GM21367 (cell line): Measurements from ENCODE around the gene TAS1R1.
A peak's percentile ranks its signal among the peaks of the same experiment; 100 is the strongest.
"Not testable (repeated sequence)": the region's sequence is repeated elsewhere in the genome, so short reads cannot be mapped to it uniquely, and the experiment has no call there.

Experiments used
- ATAC-seq: cut with Tn5 transposase; IDR thresholded peaks from one replicate; pipeline ENCODE4 v1.9.1; 2021; ENCODE audit not compliant: unreplicated experiment

Gene TAS1R1

DNA sequence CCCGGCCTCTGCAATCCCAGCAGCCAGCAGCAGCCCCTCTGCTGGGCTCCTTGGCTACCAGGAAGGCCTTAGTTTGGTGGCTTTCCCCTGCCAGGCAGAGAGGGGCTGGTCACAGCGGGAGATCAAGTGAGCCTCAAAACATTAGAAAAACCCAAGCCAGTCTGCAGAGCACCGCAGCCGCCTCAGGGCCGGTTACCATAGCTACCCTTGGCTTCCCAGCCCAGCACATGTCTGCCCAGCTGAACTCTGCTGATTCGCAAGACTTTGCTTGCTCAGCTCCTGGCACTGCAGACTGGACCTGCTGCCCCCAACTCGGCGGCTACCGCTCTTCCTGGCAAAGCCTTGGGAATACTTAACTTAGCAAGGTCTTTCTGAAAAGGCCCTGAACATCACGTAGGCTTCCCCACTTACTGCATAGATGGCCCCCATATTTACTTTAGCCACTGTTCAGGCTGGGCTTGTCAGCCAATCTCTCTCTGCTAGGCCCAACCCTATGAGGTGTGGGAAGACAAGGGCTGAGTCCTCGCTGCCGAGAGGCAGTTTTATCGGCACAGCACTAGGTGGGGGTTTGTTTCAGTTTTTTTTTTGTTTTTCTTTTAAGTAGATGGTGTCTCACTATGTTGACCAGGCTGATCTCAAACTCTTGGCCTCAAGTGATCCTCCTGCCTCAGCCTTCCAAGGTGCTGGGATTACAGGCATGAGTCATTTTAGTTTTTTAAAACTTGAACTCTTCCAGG, 35.0 kb upstream of the TAS1R1 start:
- ATAC-seq, result no peak

DNA sequence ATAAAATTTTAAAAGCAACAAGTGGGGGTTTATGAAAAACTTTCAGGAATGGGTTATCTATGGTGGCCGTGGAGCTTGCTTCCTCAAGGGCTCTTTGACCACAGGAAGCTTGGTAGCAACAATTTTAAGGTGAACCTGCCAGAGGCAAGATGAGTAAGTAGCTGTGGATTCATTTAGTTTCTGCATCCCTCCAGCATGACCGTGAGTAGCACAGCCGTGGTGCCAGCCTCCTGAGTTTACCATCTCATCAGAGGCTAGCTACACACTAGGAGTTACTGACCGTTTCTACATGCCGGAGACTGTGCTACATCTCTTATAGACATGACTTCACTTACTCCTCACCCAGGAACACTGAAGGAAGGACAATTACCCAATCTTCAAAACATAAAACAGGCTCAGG, 33.6 kb upstream of the TAS1R1 start:
- no peak for ATAC-seq

DNA sequence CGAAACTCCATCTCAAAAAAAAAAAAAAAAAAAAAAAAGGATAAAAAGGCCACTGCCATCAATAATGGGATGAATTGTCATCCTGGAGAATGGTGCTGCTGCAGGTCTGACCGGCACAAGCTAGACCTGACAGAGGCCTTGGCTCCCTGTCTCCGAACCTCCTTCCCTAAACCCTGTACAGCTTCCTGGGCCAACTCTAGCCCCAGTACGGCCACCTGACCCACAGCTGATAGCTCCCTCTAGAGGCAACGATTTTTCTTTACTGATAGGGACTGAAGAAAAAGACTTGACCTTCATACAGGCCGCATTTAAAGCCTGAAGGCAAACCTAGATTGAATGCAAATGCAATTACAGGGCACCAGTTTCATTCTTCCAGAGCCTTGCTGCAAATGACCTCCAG, 31.5 kb upstream of the TAS1R1 start:
- no peak for ATAC-seq

- no peak for ATAC-seq
These were observed 28.8 kb upstream of the TAS1R1 start for GRCh38 chr1:6526316-6526715.

GRCh38 chr1:6528492-6528891, 26.6 kb upstream of the TAS1R1 start:
- no peak for ATAC-seq

DNA sequence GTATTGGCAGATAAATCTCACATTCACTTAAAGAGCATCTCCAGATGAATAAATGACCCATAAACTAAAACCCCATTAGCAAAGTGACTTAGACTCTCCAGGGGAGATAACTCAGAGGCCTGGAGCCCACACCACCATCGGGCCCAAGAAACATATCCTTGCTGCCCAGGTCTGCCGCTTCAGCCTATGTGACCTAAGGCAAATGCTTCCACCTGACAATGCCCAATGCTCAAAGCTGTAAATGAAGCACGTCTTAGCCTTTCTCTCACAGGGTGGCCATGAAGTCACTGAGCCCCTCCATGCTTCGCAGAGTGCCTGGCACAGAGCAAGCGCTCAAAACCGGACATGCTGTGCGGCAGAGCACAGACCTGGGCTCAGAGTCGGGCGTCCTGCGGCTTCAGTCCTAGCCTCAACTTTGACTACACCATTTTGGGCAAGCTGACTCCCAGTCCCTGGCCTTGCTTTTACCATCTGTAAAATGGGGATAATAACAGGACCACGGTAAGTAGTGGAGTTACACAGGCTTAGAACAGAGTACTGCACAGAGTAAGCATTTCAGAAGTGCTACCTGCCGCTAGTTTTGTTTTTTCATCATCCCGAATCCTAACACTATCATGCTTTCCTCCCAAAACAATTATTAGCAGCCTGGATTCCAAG, 24.5 kb upstream of the TAS1R1 start:
- no peak for ATAC-seq

DNA sequence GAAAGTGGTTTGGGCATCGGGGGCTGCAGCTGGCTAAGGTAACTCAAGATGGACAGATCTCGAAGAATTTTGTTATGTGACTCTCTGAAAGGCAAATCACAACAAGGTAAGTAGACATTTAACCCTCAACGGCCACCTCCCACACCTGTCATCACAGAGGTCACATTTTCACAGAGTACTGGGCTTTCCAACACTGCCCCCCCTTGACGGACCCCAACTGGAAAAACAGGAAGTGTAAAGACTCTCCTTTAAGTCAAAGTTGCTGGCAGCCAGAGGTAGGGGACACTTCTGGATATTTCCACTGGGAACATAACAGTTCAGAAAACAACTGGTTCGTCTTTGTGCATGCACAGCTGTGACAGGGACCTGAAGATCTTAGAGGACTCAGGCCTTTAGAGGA, 23.1 kb upstream of the TAS1R1 start:
- no peak for ATAC-seq

- no peak for ATAC-seq
These were observed 20.8 kb upstream of the TAS1R1 start for GRCh38 chr1:6534248-6534822.

- no peak for ATAC-seq
These were observed 19.9 kb upstream of the TAS1R1 start for GRCh38 chr1:6535214-6535613.

GRCh38 chr1:6536291-6536690, 18.8 kb upstream of the TAS1R1 start:
- no peak for ATAC-seq

DNA sequence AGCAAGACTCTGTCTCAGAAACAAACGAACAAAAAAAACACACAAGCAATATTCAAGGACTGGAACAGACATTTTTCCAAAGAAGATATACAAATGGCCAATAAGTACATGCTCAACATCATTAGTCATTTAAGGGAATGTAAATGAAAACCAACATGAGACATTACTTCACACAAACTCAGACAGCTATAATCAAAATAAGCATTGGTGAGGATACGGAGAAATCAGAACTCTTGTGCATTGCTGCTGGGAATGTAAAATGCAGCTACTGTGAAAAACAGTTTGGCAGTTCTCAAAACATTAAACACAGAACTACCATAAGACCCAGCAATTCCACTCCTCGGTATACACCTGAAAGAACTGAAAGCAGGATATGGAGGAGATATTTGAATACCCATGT, 16.2 kb upstream of the TAS1R1 start:
- ATAC-seq, result no peak

GRCh38 chr1:6544831-6545230, 10.3 kb upstream of the TAS1R1 start:
- ATAC-seq, result no peak

- no peak for ATAC-seq
These were observed 9.6 kb upstream of the TAS1R1 start for GRCh38 chr1:6545276-6546112.

GRCh38 chr1:6546326-6546725, 8.8 kb upstream of the TAS1R1 start:
- no peak for ATAC-seq

DNA sequence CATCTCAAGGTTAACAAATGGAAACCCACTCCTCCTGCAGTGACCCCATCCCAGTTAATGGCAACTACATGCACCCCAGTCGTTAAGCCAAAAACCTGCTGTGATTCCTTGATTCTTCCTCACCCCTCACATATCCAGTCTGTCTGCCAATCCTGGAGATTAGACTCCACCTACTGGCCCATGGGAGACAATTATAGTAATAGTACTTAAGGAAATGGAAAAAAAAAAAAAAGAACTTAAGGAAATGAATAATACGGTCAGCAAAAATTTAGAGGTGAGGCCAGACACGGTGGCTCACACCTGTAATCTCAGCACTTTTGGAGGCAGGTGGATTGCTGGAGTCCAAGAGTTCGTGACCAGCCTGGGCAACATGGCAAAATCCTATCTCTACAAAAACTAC, 7.8 kb upstream of the TAS1R1 start:
- ATAC-seq, result no peak

GRCh38 chr1:6554031-6554906, 838 bp upstream of the TAS1R1 start, which contains the start of gene NOL9:
TSS of gene NOL9 (minus strand) at chr1:6554513. CDS start at chr1:6554502, 11 bp downstream.
- peak; percentile 87 for ATAC-seq

DNA sequence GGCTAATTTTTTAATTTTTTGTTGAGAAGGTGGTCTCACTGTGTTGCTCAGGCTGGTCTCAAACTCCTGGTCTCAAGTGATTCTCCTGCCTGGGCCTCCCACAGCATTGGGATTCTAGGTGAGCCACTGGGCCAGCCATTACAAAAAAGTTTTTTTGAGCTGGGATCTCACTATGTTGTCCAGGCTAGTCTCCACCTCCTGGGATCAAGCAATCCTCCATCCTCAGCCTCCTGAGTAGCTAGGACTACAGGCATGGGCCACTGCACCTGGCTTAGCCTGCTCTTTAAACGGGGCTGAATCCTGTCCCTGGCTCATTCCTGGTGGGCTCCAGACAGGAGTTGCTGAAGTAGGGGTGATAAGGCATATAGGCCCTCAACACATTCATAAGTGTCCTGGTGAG, 2.5 kb downstream of the TAS1R1 start:
- ATAC-seq, result no peak

GRCh38 chr1:6559161-6559560, 4.1 kb downstream of the TAS1R1 start:
- ATAC-seq, result not testable (repeated sequence)

DNA sequence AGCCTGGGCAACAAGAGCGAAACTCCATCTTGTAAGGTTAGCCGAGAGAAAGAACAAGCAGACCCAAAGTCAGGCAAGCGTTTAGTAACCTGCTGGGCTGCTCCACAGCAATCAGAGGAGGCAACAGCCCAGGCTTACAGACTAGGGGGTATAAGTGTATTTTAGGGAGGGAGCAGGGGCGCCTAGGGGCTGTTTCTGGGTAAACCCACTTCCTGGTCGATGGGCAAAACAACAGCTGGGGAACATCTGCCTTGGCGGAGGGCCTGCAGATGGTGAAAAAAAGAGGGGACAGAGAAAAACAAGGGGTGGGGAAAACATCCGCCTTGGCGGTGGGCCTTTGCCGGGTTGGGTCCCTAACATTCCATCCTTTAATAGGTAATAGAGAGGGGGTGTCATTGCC, 5.2 kb downstream of the TAS1R1 start:
- no peak for ATAC-seq

DNA sequence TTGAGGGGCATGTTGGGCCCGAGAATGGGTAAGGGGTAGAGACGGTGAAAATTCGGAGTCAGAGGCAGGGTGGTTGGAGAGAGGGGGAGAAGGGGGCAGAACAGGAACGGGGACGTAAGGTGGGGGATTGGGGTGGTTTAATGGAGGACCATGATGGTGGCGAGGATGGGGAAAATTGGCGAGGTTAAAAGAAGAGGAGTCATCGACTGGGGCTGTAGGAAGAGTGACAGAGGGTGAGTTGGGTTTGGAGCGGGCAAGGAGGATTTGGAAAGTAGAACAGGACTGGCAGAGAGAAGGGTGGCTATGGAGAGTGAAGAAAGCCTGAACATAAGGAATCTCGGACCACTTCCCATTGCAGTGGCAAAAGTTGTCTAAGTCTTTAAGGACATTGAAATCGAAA, 13.9 kb downstream of the TAS1R1 start:
- ATAC-seq, result no peak

DNA sequence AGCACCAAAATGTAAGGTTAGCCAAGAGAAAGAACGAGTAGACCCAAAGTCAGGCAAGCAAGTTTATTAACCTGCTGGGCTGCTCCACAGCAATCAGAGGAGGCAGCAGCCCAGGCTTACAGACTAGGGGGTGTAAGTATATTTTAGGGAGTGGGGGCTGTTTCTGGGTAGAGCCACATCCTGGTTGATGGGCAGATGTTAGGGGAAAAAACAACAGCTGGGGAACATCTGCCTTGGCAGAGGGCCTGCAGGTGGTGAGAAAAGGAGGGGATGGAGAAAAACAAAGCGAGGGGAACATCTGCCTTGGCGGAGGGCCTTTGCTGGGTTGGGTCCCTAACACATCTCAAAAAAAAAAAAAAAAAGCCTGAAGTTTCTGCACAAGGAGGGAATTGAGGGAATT, 15.0 kb downstream of the TAS1R1 start:
- ATAC-seq, result no peak
